HG03442 (cell line): ENCODE measurements around the gene CLDN22.

Source experiments
- ATAC-seq: cut with Tn5 transposase; IDR thresholded peaks from one replicate; pipeline ENCODE4 v1.9.1; 2021; ENCODE audit warnings: mild to moderate bottlenecking, moderate library complexity; ENCODE audit not compliant: unreplicated experiment

Gene CLDN22

DNA sequence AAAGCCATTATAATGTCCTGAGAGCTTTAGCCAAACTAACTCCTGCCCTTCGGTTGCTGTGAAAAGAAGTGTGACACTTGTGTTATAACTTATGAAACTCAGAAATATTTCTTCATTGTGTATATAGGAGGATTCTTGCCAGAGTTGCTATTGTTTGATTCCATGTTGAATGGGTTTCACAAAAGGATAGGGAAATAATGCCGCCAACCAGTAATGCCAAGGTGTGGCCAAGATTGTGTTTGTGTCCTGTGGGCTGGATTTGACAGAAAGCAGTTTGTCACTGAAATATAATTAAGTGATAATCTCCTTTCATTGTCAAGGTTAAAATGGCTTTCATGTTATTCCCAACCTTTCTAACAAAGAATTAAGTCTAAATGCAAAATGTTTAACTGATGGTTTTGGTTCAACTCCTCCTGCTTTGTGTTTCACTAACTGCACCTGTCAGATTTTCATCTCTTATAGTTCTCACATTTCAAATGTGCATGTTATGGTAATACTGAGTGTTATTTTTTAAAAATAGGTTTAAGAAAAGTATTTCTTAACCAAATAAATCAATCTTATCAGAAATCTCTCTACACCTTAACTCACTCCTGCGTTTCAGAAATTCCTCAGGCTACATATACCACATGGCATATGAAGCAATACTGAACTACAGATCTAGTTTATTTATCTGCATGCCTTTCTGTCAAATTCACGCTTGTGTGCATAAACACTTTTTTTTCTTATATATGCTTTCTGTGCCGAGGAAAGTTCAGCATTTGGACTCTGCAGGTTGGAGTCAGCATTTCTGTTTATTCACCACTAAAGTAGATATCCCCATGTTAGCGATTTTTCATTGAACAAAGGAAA lies at the start of gene CLDN22:
CLDN22 (minus strand) TSS at position 66 of the 849 bp plus-strand sequence; CDS start at position 8, 58 bp downstream.
- no peak for ATAC-seq

DNA sequence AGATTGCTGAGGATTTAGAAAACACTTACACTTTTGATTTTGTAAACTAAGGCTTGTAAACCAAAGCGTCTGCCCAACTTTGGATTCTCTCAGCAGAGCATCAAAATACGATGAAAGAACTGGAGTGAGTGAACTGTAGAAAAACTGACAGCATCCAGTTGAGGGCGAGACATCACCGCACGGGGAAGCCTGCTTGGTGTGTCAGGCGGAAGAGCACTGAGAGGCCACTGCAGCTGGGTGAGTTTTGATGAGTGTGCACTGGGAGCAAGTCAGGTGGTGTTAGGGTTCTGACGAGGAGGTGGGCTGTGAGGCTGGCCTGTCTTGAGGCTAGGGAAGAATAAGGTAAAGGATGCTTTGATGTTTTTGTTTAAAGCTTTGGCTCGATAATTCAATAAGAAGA lies 49.0 kb upstream of the CLDN22 start:
- ATAC-seq: no peak

DNA sequence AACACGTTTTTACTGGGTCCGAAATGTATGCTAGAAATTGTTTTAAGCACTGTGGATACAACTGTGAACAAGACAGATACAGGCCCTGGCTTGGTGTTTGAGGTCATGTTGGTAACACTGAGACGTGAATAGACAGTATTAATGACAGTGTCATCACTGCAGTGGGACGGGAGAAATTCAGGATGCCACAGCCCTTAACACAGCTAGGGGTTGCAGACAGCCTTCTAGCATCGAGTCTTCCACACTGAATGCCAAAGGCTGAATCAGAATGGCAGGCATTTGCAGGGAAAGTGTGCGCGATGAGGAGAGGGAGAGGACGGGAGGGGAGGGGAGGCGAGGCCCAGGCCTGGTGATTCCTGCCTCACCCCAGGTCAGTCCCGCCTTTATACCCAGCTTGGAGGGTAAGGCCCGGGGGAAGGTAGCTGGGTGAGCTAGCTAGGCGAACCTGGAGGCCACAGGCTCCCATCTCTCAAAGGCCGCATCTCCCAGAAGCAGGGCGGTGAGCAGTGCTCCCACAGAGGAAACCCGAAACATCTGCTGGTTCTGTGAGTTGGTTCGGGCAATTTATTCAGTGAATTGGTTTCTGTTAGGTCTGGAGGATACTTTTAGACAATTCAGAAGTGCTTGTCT lies 46.2 kb upstream of the CLDN22 start:
- ATAC-seq: no peak

DNA sequence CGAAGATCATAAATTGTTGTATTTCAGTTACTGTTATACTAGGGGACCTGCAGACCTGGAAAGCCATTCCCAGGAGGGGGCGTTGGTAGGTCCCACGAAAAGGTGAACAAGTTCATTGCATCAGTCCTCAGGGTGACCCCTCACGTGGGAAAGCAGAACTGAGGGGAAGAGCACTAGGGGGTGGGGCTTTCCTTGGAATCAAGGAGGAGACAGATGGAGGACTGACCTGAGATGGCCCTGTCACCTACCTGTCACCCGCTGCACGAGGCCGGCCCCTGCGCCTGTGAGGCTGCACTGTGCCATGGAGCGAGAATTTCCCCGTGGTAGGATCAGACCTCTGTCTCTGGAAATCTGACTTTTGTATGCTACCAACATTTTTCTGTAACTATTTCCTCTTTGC lies 43.9 kb upstream of the CLDN22 start:
- no peak for ATAC-seq

DNA sequence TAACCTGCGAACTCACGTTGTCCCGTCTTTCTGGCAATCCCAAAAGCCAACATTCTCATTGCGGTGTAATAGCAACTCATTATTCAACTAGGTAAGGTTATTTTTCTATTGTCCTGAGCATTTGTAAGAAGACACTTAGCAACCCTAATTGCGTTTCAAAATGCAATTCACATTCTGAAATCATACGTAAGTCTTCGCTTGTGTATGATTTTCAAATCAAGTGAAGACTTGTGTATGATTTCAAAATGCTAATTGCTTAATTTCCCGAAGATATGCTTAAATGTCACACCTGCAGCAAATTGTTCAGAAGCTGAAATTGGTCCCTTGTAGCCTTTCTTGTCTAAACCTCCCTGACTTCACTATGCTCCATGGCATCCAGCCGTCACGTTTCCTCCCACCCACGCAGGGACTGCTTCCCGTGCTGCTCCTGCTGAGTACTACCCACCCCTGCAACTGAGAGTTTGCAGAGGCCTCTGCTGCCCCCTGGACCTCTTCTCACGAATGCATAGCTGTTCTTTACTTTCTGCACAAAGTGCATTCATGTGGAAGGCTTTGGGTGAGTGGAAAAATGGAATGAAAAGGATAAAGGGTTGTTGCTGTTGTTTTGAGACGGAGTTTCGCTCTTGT lies 43.0 kb upstream of the CLDN22 start:
- ATAC-seq: no peak

DNA sequence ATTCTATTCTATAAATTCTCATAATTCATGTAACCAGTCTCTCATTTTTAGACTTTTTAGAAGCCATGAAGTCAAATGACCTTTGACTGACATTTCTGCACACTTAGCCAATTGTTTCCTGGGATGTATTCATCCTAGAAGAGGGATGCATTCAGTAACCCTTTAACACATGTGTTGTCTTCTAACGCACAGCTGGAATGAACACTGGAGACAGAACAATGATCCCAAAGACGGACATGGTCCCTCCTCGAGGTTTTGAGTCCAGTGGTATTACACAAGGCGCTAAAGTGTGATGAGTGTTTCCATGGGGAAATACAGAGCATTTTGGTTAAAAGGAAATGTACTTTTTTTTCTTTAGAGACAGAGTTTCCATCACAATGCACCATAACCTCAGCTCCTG lies 42.0 kb upstream of the CLDN22 start:
- no peak for ATAC-seq

DNA sequence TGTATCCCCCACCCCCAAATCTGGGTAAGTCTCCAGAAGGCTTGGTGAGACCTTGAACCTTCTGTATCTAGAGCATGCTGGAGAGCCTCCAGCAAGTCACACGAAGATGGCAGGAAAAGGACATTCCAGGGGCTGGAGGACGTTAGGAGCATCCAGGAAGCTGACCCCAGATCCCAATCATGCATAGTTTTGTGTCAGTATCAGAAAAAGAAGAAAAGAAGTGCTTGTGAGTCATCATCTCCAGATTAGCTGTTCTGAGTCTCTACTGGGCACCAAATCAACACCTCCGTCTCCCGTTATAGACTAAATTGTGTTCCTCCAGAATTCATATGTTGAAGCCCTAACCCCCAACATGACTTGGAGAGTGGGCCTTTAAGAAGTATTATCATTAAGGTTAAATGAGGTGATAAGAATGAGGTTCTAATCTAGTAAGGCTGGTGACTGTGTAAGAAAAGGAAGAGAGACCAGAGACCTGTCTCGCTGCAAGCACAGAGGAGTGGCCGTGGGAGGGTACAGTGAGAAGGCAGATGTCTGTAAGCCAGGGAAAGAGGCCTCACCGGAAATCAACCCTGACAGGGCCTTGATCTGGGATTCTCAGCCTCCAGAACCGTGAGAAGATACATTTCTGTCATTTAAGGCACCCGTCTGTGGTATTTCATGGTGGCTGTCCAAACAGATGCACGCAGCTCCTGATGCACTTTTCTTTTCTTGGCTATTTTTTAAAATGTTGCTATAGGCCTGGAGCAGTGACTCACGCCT lies 40.3 kb upstream of the CLDN22 start:
- ATAC-seq: no peak

DNA sequence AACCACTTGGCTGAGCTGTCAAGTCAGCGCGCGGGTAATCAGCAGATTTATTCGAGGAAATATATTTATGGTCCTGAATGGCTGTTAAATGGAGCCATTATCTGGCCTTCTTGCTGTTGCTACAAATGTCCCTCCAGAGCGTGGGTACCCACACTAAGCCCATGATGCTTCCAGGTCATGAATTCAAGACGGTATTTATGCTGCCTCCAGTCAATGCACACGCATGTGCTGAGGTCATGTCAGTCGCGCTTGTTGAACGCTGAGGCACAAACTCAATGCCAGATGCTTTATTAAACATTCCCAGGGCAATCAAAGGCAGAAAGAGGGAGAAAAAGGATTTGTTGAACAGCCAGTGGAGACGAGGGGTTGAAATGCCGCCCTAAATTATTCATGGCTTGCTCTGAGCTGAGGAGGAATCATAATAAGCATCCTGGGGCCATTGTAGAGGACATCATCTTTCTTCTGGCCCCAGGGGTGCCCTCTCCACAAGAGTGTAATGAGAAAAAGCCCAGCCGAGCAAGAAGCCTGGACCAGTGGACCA lies 38.2 kb upstream of the CLDN22 start:
- no peak for ATAC-seq

DNA sequence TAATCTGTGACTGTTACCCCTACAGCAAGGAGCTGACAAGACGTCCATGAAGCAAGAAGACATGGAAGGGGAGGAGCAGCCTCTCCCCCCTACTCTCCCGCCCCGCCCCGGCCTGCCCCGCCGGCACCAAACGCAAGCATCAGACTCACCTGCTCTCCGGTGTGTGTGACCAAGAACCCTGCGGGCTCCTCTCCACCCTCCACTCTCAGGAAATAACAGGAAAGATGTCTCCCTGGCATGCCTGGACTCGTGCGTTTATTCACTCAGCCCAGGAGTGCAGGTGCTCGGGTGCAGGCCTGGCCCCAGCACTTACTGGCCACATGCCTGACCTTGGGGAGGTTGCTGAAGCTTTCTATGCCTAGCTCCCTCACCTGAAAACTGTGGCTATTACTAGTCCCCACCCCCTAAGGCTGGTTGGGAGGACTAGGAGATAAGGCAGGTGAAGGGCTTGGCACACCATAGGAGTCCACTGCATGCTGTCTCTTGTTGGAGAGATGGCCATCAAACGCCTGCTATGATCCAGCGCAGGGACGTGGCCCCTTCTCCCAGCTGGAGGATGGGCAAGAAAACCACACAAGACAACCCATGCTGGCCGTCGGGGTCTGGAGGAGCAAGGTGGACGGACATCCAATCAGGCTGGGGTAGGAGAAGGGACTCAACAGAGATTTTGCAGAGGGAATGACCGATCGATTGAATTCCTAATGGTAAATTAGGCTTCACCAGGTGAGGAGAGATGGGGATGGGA lies 37.0 kb upstream of the CLDN22 start:
- ATAC-seq: no peak

- no peak for ATAC-seq
Measured at GRCh38 chr4:183356173-183356830, 36.2 kb upstream of the CLDN22 start.

DNA sequence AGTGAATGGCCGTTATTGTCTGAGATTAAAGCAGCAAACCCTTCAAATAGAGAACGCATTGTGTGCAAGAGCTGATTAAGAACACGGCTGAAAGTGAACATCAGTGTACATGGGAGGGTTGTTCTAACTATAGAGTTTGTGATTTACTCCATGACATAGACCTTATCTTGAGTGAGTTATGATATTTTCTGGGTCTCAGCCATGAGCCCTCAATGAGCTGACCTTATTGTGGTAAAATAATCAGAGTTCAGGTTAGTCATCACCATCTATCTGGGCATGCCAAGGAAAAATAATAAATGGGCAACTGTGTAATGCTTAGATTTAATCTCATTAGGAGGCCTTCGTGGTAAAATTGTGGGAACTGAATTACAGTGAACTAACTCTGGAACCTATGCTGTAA lies 35.3 kb upstream of the CLDN22 start:
- ATAC-seq: no peak

DNA sequence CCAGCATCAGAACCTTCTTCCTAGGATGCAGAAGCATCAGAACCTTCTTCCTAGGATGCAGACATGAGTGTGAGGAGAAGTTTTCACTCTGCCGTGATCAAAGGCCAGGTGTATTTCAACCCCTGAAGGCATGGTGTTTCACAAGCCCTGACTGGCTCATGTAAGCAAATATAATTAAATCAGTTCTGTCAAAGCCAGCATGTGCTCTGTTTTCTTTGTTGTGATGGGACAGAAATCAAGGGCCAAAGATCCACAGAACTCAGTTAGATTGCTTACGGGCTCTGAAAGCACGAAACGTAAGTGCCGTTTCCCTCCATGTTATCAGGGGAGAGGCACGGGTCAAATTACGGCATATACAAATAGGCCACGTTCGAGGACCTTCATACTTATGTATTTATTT lies 34.1 kb upstream of the CLDN22 start:
- ATAC-seq: no peak

DNA sequence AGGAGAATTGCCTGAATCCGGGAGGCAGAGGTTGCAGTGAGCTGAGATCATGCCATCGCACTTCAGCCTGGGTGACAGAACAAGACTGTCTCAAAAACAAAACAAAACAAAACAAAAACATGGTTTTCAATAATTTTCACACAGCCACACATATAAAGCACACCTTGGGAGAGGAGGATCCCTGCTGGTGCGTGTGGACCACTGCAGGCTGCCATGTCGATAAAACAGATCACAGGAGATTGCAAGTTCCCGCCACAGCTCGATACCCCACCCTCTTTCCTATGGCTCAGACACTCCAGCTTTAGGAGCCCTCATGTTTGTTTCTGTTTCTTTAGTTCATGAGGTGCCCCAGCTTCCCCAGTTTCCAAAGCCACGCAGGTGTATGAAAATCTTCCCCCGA lies 33.5 kb upstream of the CLDN22 start:
- no peak for ATAC-seq

DNA sequence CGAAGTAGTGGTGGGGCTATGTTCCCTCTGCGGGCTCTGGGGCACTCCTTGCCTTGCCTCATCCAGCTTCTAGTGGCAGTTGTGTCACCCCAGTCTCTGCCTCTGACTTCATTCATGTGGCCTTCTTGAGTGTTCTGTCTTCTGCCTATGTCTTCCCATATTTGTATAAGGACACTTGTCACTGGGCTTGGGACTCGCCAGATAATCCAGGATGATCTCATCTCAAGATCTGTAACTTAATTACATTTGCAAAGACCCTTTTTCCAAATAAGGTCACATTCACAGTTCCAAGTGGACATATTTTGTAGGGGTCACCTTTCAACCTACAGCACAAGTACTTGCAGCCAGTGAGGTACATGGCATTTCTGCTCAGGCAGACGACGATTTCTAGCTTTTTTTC lies 32.5 kb upstream of the CLDN22 start:
- ATAC-seq: no peak

GRCh38 chr4:183350317-183351071 lies 30.4 kb upstream of the CLDN22 start:
- ATAC-seq: no peak

DNA sequence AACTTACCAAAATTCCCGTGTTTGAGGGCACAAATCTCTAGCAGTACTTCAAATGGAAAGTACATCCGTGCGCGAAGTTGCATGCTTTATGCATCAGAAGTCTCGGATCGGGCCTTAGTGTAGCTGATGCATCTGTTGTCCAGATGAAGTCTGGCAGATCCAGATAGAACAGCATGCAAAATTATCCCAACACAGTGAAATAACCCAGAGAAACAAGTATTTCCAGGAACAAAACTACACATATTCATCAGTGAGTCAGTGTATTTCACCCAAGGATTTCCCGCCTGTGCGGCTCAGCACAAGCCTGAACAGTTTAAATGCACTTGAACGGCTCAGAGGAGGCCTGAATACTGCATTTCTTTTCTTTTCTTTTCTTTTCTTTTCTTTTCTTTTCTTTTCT lies 29.6 kb upstream of the CLDN22 start:
- no peak for ATAC-seq

DNA sequence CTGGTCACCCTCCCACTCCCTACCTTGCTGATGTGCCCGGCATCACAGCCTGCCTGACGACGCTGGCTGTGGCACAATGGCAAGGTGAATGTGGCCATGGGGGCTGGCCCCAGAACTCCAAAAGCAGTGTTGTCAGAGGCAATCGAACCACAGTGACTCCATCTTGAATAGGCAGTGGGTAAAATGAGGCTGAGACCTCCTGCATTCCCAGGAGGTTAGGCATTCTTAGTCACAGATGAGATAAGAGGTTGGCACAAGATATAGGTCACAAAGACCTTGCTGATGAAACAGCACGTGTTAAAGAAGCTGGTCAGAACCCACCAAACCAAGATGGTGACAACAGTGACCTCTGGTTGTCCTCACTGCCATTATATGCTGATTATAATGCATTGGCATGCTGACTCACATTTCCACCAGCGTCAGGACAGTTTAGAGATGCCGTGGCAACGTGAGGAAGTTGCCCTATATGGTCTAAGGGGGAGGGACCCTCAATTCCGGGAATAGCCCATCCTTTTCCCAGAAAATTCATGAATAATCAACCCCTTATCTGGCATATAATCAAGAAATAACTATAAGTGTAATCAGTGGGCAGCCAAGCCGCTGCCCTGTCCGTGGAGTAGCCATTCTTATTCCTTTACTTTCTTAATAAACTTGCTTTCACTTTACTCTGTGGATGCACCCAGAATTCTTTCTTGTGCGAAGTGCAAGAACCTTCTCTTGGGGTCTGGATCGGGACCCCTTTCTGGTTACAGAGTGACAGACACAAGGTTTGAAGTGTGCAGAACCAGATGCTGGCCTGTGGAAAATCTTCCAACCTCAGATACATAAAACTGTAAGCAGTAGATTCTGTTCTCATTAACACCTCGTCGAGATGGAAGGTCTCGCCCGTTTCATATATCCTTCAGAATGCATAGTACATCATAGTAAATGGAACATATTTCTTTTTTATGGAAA lies 28.9 kb upstream of the CLDN22 start:
- no peak for ATAC-seq

GRCh38 chr4:183348136-183348535 lies 28.1 kb upstream of the CLDN22 start:
- no peak for ATAC-seq
